GM19043 (cell line): ENCODE results near the gene GPR68.
"Not testable (repeated sequence)": the region's sequence is repeated elsewhere in the genome, so short reads cannot be mapped to it uniquely, and the experiment has no call there.

ENCODE experiments used
- ATAC-seq: cut with Tn5 transposase; IDR thresholded peaks from one replicate; pipeline ENCODE4 v1.9.1; 2021; ENCODE audit warnings: low read depth; ENCODE audit not compliant: unreplicated experiment

The GPR68 gene

GRCh38 chr14:91254461-91254860 is 10.0 kb upstream of the GPR68 start:
- ATAC-seq = no peak

GRCh38 chr14:91253795-91254323 is 9.4 kb upstream of the GPR68 start:
- no peak for ATAC-seq

GRCh38 chr14:91252871-91253794 is 8.6 kb upstream of the GPR68 start:
- no peak for ATAC-seq

- no peak for ATAC-seq
Observed at GRCh38 chr14:91250912-91251311, 6.4 kb upstream of the GPR68 start.

- ATAC-seq = peak; percentile 82
Observed at GRCh38 chr14:91249841-91250616, 5.5 kb upstream of the GPR68 start.

- no peak for ATAC-seq
Observed at GRCh38 chr14:91246051-91246852, 1.7 kb upstream of the GPR68 start.

- ATAC-seq = not testable (repeated sequence)
Observed at GRCh38 chr14:91245616-91246015, 1.1 kb upstream of the GPR68 start.

GRCh38 chr14:91245029-91245428 is 525 bp upstream of the GPR68 start:
- ATAC-seq = no peak

- ATAC-seq = no peak
Observed at GRCh38 chr14:91243074-91243471, 1.4 kb downstream of the GPR68 start.

- ATAC-seq = no peak
Observed at GRCh38 chr14:91242635-91243034, 1.9 kb downstream of the GPR68 start.

GRCh38 chr14:91241863-91242262 is 2.6 kb downstream of the GPR68 start:
- ATAC-seq = peak; percentile 58

- no peak for ATAC-seq
Observed at GRCh38 chr14:91238661-91239060, 5.8 kb downstream of the GPR68 start.

- ATAC-seq = no peak
Observed at GRCh38 chr14:91238085-91238484, 6.4 kb downstream of the GPR68 start.

GRCh38 chr14:91237219-91237618 is 7.3 kb downstream of the GPR68 start:
- ATAC-seq = no peak

GRCh38 chr14:91235841-91236240 is 8.7 kb downstream of the GPR68 start:
- ATAC-seq = no peak

GRCh38 chr14:91234791-91235114 is 9.8 kb downstream of the GPR68 start:
- no peak for ATAC-seq

- ATAC-seq = no peak
Observed at GRCh38 chr14:91233936-91234790, 10.3 kb downstream of the GPR68 start.

GRCh38 chr14:91232603-91233002 is 11.9 kb downstream of the GPR68 start:
- ATAC-seq = no peak

GRCh38 chr14:91232052-91232451 is 12.5 kb downstream of the GPR68 start:
- no peak for ATAC-seq

- no peak for ATAC-seq
Observed at GRCh38 chr14:91231446-91231845, 13.1 kb downstream of the GPR68 start.
